Endothelial cell of umbilical vein (primary cell): ENCODE results near the gene RBM15B. TPM values are rescaled to one million over a fixed set of nuclear protein-coding genes. Genes with fewer than 3 reads are reported as not detected.

Experiments
- BruUV-seq: library from RNA; stranded (reverse); fragments of 400-500 nt; replicated peaks from 2 replicates; lab custom pipeline; 2021; lab: Mats Ljungman, UMichigan
- CTCF ChIA-PET: fragments of 300-600, 350-600 bp; sonication (Branson Sonifier 250); formaldehyde crosslinking; loops from one replicate; lab custom pipeline; 2021; ENCODE audit warnings: antibody characterized with exemption, inconsistent platforms; lab: Charles Lee
- POLR2A ChIA-PET: fragments of 300-600, 350-600 bp; sonication (Branson Sonifier 250); formaldehyde crosslinking; loops from one replicate; lab custom pipeline; 2021; ENCODE audit warnings: antibody characterized with exemption, inconsistent platforms; lab: Charles Lee
- DNase-seq: peaks from one replicate; pipeline ENCODE4 v3.0.0-alpha.2; 2011; ENCODE audit warnings: low read depth, low spot score
- FAIRE-seq: peaks from 2 replicates; lab custom pipeline; 2011; peaks lifted over from hg19 to GRCh38; lab: Jason Lieb, UNC
- H2AFZ ChIP-seq: 2 replicates; pipeline ENCODE4 v1.6.0; 2012; ENCODE audit warnings: low read depth, low read length, control low read depth, inconsistent platforms
- H3K27ac ChIP-seq: 2 replicates; pipeline ENCODE4 v1.5.1; 2011; ENCODE audit warnings: low read depth, mild to moderate bottlenecking, control low read depth, low read length, moderate library complexity; ENCODE audit not compliant: insufficient read depth
- H3K27me3 ChIP-seq, 2 experiments: 2 replicates each; pipeline versions ENCODE4 v1.6.0 to v1.6.1; 2011; ENCODE audit warnings: low read length in 2 of 2, mixed read lengths in 1 of 2; ENCODE audit not compliant: control insufficient read depth in 2 of 2, insufficient read depth in 2 of 2
- H3K36me3 ChIP-seq, 2 experiments: 2 replicates in 1 of 2; 3 replicates in 1 of 2; pipeline ENCODE4 v1.5.1; 2011; ENCODE audit warnings: low read length in 2 of 2, mild to moderate bottlenecking in 1 of 2, moderate library complexity in 1 of 2; ENCODE audit not compliant: control insufficient read depth in 2 of 2, insufficient read depth in 2 of 2; ENCODE audit errors: extremely low read depth in 1 of 2
- H3K4me1 ChIP-seq: 3 replicates; pipeline ENCODE4 v1.5.1; 2011; ENCODE audit warnings: mild to moderate bottlenecking, low read length; ENCODE audit not compliant: control insufficient read depth, insufficient read depth; ENCODE audit errors: extremely low read depth
- H3K4me2 ChIP-seq: 2 replicates; pipeline ENCODE4 v1.6.1; 2011; ENCODE audit warnings: low read length, control low read depth, mixed read lengths; ENCODE audit not compliant: insufficient read depth
- H3K4me3 ChIP-seq, 3 experiments: fragments of 200-600 bp in 1 of 3; sonication (generic), shearing (Covaris generic) in 1 of 3; replicated peaks in 1 of 3; 2 replicates each; pipeline ENCODE4 v1.5.1; 2011 to 2016; ENCODE audit warnings: control low read depth in 3 of 3, low read length in 3 of 3, mild to moderate bottlenecking in 2 of 3, inconsistent platforms in 1 of 3, low read depth in 1 of 3, moderate library complexity in 1 of 3; ENCODE audit not compliant: insufficient read depth in 1 of 3
- H3K79me2 ChIP-seq: 2 replicates; pipeline ENCODE4 v1.6.0; 2012; ENCODE audit warnings: low read length, inconsistent platforms; ENCODE audit not compliant: control insufficient read depth, insufficient read depth
- H3K9ac ChIP-seq: replicated peaks from 2 replicates; pipeline ENCODE3; 2011; ENCODE audit warnings: low read length, control low read depth; ENCODE audit not compliant: insufficient read depth; ENCODE audit errors: extremely low read depth
- H3K9me1 ChIP-seq: replicated peaks from 3 replicates; pipeline ENCODE4 v1.6.0; 2011; ENCODE audit warnings: mild to moderate bottlenecking, low read length; ENCODE audit not compliant: control insufficient read depth, insufficient read depth; ENCODE audit errors: extremely low read depth
- H3K9me3 ChIP-seq: replicated peaks from 2 replicates; pipeline ENCODE4 v1.5.1; 2012; ENCODE audit warnings: low read length, inconsistent platforms; ENCODE audit not compliant: control insufficient read depth, insufficient read depth
- H4K20me1 ChIP-seq: replicated peaks from 2 replicates; pipeline ENCODE3; 2011; ENCODE audit warnings: mild to moderate bottlenecking, low read length; ENCODE audit not compliant: control insufficient read depth, insufficient read depth; ENCODE audit errors: extremely low read depth
- CTCF ChIP-seq, 2 donors: IDR thresholded peaks; 1 replicate in 1 of 2; 2 replicates in 1 of 2; pipeline ENCODE4 v1.5.1; 2011; ENCODE audit warnings: low read length in 2 of 2, mild to moderate bottlenecking in 2 of 2, moderate library complexity in 2 of 2, control low read depth in 1 of 2, inconsistent platforms in 1 of 2, low read depth in 1 of 2; ENCODE audit not compliant: insufficient read depth in 1 of 2; ENCODE audit errors: extremely low read depth in 1 of 2
- EZH2 ChIP-seq: IDR thresholded peaks from 2 replicates; pipeline ENCODE4 v1.6.1; 2012; ENCODE audit warnings: borderline replicate concordance, low read depth, mild to moderate bottlenecking, moderate library complexity, low read length, inconsistent platforms; ENCODE audit not compliant: severe bottlenecking
- FOS ChIP-seq: IDR thresholded peaks from 2 replicates; pipeline ENCODE4 v1.6.1; 2011; ENCODE audit warnings: mild to moderate bottlenecking, low read length, moderate library complexity, borderline replicate concordance; ENCODE audit not compliant: insufficient read depth
- GATA2 ChIP-seq: IDR thresholded peaks from 2 replicates; pipeline ENCODE4 v1.7.0; 2011; ENCODE audit warnings: low read depth, mild to moderate bottlenecking, moderate library complexity, mixed read lengths, low read length; ENCODE audit not compliant: insufficient read length, insufficient read depth
- JUN ChIP-seq: IDR thresholded peaks from 2 replicates; pipeline ENCODE4 v1.6.1; 2011; ENCODE audit warnings: borderline replicate concordance, low read depth; ENCODE audit not compliant: insufficient read length, insufficient read depth
- MAX ChIP-seq: IDR thresholded peaks from 2 replicates; pipeline ENCODE4 v1.6.1; 2011; ENCODE audit not compliant: insufficient read depth, insufficient read length
- MYC ChIP-seq: IDR thresholded peaks from one replicate; pipeline ENCODE4 v1.6.1; 2011; ENCODE audit warnings: mild to moderate bottlenecking, low read depth, low read length
- POLR2A ChIP-seq: IDR thresholded peaks from 2 replicates; pipeline ENCODE4 v1.6.1; 2012; ENCODE audit warnings: low read depth, mild to moderate bottlenecking, control low read depth, low read length
- POLR2AphosphoS5 ChIP-seq: IDR thresholded peaks from 2 replicates; pipeline ENCODE4 v1.6.1; 2012; ENCODE audit warnings: low read depth, mild to moderate bottlenecking, control low read depth, low read length, moderate library complexity; ENCODE audit not compliant: insufficient read depth
- dilution Hi-C: fragments of 300-500 bp; cut with MboI; formaldehyde crosslinking; loops from one replicate; pipeline ENCODE4 v1.15.0; 2019; ENCODE audit warnings: low sequenced_read_pairs; ENCODE audit not compliant: extremely low pct_ligation_motif_present
- intact Hi-C: fragments of 100-400 bp; cut with micrococcal nuclease; formaldehyde crosslinking; loops from one replicate; pipeline ENCODE4 v1.10.0; 2022
- polyA plus RNA-seq, 4 experiments: library from polyadenylated mRNA; depleted of rRNA in 3 of 4; stranded (reverse) in 3 of 4; unstranded in 1 of 4; fragments of >200 nt; gene quantifications; 2 replicates each; pipeline versions ENCODE4 v1.2.1 to v1.2.3, GENCODE V29; 2011 to 2012; ENCODE audit warnings: missing spikeins in 1 of 4
- total RNA-seq: library from RNA; stranded (reverse); gene quantifications from 2 replicates; pipeline ENCODE4 v1.2.3, GENCODE V29; 2021

The RBM15B gene
- total and polyA plus RNA-seq, 2 donors (not counting 3 experiments of a cell fraction or from before 2014, with no cell fraction given): 19.9 to 39.1 TPM

- no peak overlapping the region for H3K27ac ChIP-seq
- H3K79me2 ChIP-seq: no peaks in the 10 kb centered on the region
- BruUV-seq: no TSS peak
- intact Hi-C loops: no loop called here
- dilution Hi-C loops: no loop called here
- H3K4me2 ChIP-seq: no peak overlapping the region
- no peak for TF ChIP-seq FOS
- TF ChIP-seq EZH2: no peak
- no peak for TF ChIP-seq MYC
- no peak for TF ChIP-seq MAX
- TF ChIP-seq CTCF (IDR thresholded peaks at IDR 0.05; ENCODE audit: extremely low read depth in 1 of 2, insufficient read depth in 1 of 2, low read depth in 1 of 2, low read length in 2 of 2): no peak
- TF ChIP-seq POLR2A: no peak
- no peak for TF ChIP-seq GATA2
- TF ChIP-seq JUN: no peak
- TF ChIP-seq POLR2AphosphoS5: no peak
- H3K27me3 ChIP-seq: no peaks in the 10 kb centered on the region
- POLR2A ChIA-PET: no interaction called here
- CTCF ChIA-PET: interaction anchor here (1.8 kb wide), 1 partner anchor 26 kb away, joined by 6 read pairs; no protein-coding TSS in a partner anchor
- H2AFZ ChIP-seq: no peak overlapping the region
- H4K20me1 ChIP-seq: no peaks in the 10 kb centered on the region
- no peak overlapping the region for H3K9ac ChIP-seq
- no peaks in the 10 kb centered on the region for H3K9me1 ChIP-seq
- H3K36me3 ChIP-seq: peaks cover 3 to 10% of the 10 kb centered on the region in 2 experiments
- H3K9me3 ChIP-seq: no peaks in the 10 kb centered on the region
- FAIRE-seq: no peak
- DNase-seq: no peak
- no peaks in the 10 kb centered on the region for H3K4me1 ChIP-seq
- no peak overlapping the region for H3K4me3 ChIP-seq
These were observed 17.7 kb downstream of the RBM15B start for GRCh38 chr3:51408813-51409212.
